Tibial nerve (tissue), 4 donors: ENCODE measurements around the gene KCNK6. TPM values are rescaled to one million over a fixed set of nuclear protein-coding genes. Genes with fewer than 3 reads are reported as not detected.

Source experiments
- DNase-seq, 2 donors: peaks; one replicate each; pipeline ENCODE4 v3.0.0-alpha.2; 2019; ENCODE audit warnings: low spot score in 2 of 2
- H3K27ac ChIP-seq, 4 donors: fragments of 200-600 bp; sonication (generic) in 3 of 4; one replicate each; pipeline ENCODE4 v1.5.1; 2017 to 2019; ENCODE audit warnings: mild to moderate bottlenecking in 1 of 4
- H3K27me3 ChIP-seq, 2 donors: fragments of 200-600 bp; sonication (generic) in 1 of 2; one replicate each; pipeline versions ENCODE4 v1.5.1 to v1.6.0; 2017 to 2019
- H3K36me3 ChIP-seq, 3 donors: fragments of 200-600 bp; sonication (generic); one replicate each; pipeline ENCODE4 v1.5.1; 2018 to 2019
- H3K4me1 ChIP-seq, 4 donors: fragments of 200-600 bp; sonication (generic) in 3 of 4; one replicate each; pipeline ENCODE4 v1.5.1; 2017 to 2019
- H3K4me3 ChIP-seq, 4 donors: fragments of 200-600 bp; sonication (generic) in 3 of 4; one replicate each; pipeline ENCODE4 v1.5.1; 2017 to 2019; ENCODE audit warnings: mild to moderate bottlenecking in 1 of 4, moderate library complexity in 1 of 4
- H3K9me3 ChIP-seq, 4 donors: fragments of 200-600 bp; sonication (generic) in 3 of 4; one replicate each; pipeline ENCODE4 v1.5.1; 2017 to 2019
- CTCF ChIP-seq, 5 experiments: fragments of 200-600 bp in 3 of 5; fragments of 450-650 bp in 2 of 5; sonication (generic) in 3 of 5; IDR thresholded peaks; one replicate each; pipeline ENCODE4 v1.5.1; 2016 to 2019; ENCODE audit warnings: antibody characterized with exemption in 5 of 5, mild to moderate bottlenecking in 3 of 5, moderate library complexity in 2 of 5
- EP300 ChIP-seq, 2 donors: sonication (generic); formaldehyde crosslinking; IDR thresholded peaks; one replicate each; pipeline ENCODE4 v1.6.1; 2017; ENCODE audit warnings: antibody characterized with exemption in 2 of 2, mild to moderate bottlenecking in 1 of 2
- POLR2A ChIP-seq, 2 donors: fragments of 450-650 bp; IDR thresholded peaks; one replicate each; pipeline ENCODE4 v1.6.1; 2017; ENCODE audit warnings: antibody characterized with exemption in 2 of 2, mild to moderate bottlenecking in 2 of 2, moderate library complexity in 2 of 2
- WGBS, 2 donors: methylation state at CpG; one replicate each; pipeline ENCODE4 v1.1.5; 2018; 5-methylcytosine and 5-hydroxymethylcytosine counted together
- total RNA-seq, 4 donors: library from RNA; depleted of rRNA; stranded (reverse); fragments of >200 nt; gene quantifications; one replicate each; pipeline ENCODE4 v1.1.0, GENCODE V29; 2016

Gene KCNK6
- total RNA-seq, 4 donors from 2014 or later, result 2.6 to 5.4 (median 3.3) TPM

- no peak for DNase-seq
- Histone ChIP-seq H3K27me3 (peaks cover 0 to 54% of the 10 kb centered on the region in 2 donors), H3K36me3 (no peaks in the 10 kb centered on the region), H3K9me3 (no peaks in the 10 kb centered on the region), H3K4me3 (no peak overlapping the region), H3K27ac (no peak overlapping the region), H3K4me1 (peaks cover 0 to under 1% (median 0%) of the 10 kb centered on the region in 4 donors)
- no peak for TF ChIP-seq EP300 (IDR thresholded peaks at IDR 0.05)
- WGBS, 2 donors, result 78 to 79% methylated on average over 16 of the region's 16 CpGs
Measured at GRCh38 chr19:38355728-38356725, 36.4 kb downstream of the KCNK6 start.

- Histone ChIP-seq H3K4me3 (no peak overlapping the region), H3K27me3 (peaks cover 0 to 68% of the 10 kb centered on the region in 2 donors), H3K9me3 (no peaks in the 10 kb centered on the region), H3K27ac (no peak overlapping the region), H3K4me1 (peaks cover 0 to 21% (median 12%) of the 10 kb centered on the region in 4 donors), H3K36me3 (no peaks in the 10 kb centered on the region)
- DNase-seq, result no peak
- no peak for TF ChIP-seq CTCF (IDR thresholded peaks at IDR 0.05)
- no peak for TF ChIP-seq EP300 (IDR thresholded peaks at IDR 0.05)
- TF ChIP-seq POLR2A (IDR thresholded peaks at IDR 0.05), result no peak
- WGBS, 2 donors, result 29 to 40% methylated on average over 5 of the region's 5 CpGs
Measured at GRCh38 chr19:38358071-38358470, 38.4 kb downstream of the KCNK6 start.

GRCh38 chr19:38359242-38360021 is 39.8 kb downstream of the KCNK6 start:
- no peak for DNase-seq
- Histone ChIP-seq H3K27me3 (peaks cover 0 to 74% of the 10 kb centered on the region in 2 donors), H3K27ac (no peak overlapping the region), H3K9me3 (no peaks in the 10 kb centered on the region), H3K4me1 (peaks cover 0 to 22% (median 13%) of the 10 kb centered on the region in 4 donors), H3K36me3 (no peaks in the 10 kb centered on the region), H3K4me3 (no peak overlapping the region)
- TF ChIP-seq EP300 (IDR thresholded peaks at IDR 0.05), result no peak
- TF ChIP-seq CTCF (IDR thresholded peaks at IDR 0.05), result no peak
- WGBS, 2 donors, result 41 to 55% methylated on average over 17 to 18 of the region's 18 CpGs

GRCh38 chr19:38360351-38360750 is 40.7 kb downstream of the KCNK6 start:
- TF ChIP-seq POLR2A (IDR thresholded peaks at IDR 0.05), result no peak
- Histone ChIP-seq H3K4me1 (peaks cover 0 to 22% (median 13%) of the 10 kb centered on the region in 4 donors), H3K4me3 (no peak overlapping the region), H3K27ac (no peak overlapping the region), H3K9me3 (no peaks in the 10 kb centered on the region), H3K36me3 (no peaks in the 10 kb centered on the region), H3K27me3 (peaks cover 0 to 74% of the 10 kb centered on the region in 2 donors)
- no peak for DNase-seq
- 90% methylated on average over 7 to 9 of the region's 9 CpGs for WGBS, 2 donors

- H3K9me3 ChIP-seq, result no peaks in the 10 kb centered on the region
- 16 to 19% methylated on average over 20 to 23 of the region's 23 CpGs for WGBS, 2 donors
- peaks cover 0 to 77% of the 10 kb centered on the region in 2 donors for H3K27me3 ChIP-seq
- no peaks in the 10 kb centered on the region for H3K36me3 ChIP-seq
- DNase-seq, result no peak
- H3K27ac ChIP-seq, result no peak overlapping the region
- peak overlapping the region in 3 of 4 donors; percentile 33 to 59 (median 49) for H3K4me3 ChIP-seq
- no peak for TF ChIP-seq POLR2A (IDR thresholded peaks at IDR 0.05)
- TF ChIP-seq CTCF (IDR thresholded peaks at IDR 0.05), result no peak
- TF ChIP-seq EP300 (IDR thresholded peaks at IDR 0.05), result no peak
- peaks cover 0 to 22% (median 13%) of the 10 kb centered on the region in 4 donors for H3K4me1 ChIP-seq
Measured at GRCh38 chr19:38360839-38361631, 41.4 kb downstream of the KCNK6 start.
